MM.1S (cell line): ENCODE measurements around the gene RSRP1.
"Not testable (repeated sequence)": the region's sequence is repeated elsewhere in the genome, so short reads cannot be mapped to it uniquely, and the experiment has no call there.

ENCODE experiments used
- CTCF ChIP-seq: fragments of 300-600 bp; sonication (generic); IDR thresholded peaks from 2 replicates; pipeline ENCODE4 v1.5.1; 2016; ENCODE audit warnings: antibody characterized with exemption, low read length, mixed read lengths
- EZH2phosphoT487 ChIP-seq: fragments of 300-600 bp; sonication (generic); IDR thresholded peaks from 2 replicates; pipeline ENCODE4 v1.6.1; 2018; ENCODE audit warnings: antibody characterized with exemption, low read length

- TF ChIP-seq CTCF, EZH2phosphoT487: not testable (repeated sequence)
Observed at GRCh38 chr1:25288573-25289101, 41.4 kb upstream of the RSRP1 start.
